PFSK-1 (cell line): ENCODE measurements around the gene FOSB.

Source experiments
- POLR2AphosphoS5 ChIP-seq: IDR thresholded peaks from 2 replicates; pipeline ENCODE4 v1.6.1; 2012; ENCODE audit warnings: low read depth, mild to moderate bottlenecking, control low read depth, low read length, moderate library complexity
- REST ChIP-seq, 2 experiments: IDR thresholded peaks; 2 replicates each; pipeline versions ENCODE4 v1.6.1 to v1.8.0; 2011 to 2012; ENCODE audit warnings: low read depth in 2 of 2, low read length in 2 of 2, control low read depth in 1 of 2, inconsistent platforms in 1 of 2, mild to moderate bottlenecking in 1 of 2, moderate library complexity in 1 of 2; ENCODE audit not compliant: insufficient read depth in 1 of 2
- SIN3A ChIP-seq: IDR thresholded peaks from 2 replicates; pipeline ENCODE4 v1.6.1; 2012; ENCODE audit warnings: mild to moderate bottlenecking, low read length, moderate library complexity, borderline replicate concordance; ENCODE audit not compliant: insufficient read depth
- TAF1 ChIP-seq: IDR thresholded peaks from 2 replicates; pipeline ENCODE4 v1.6.1; 2012; ENCODE audit warnings: low read length, control low read depth, borderline replicate concordance; ENCODE audit not compliant: insufficient read depth

- TF ChIP-seq REST (IDR thresholded peaks at IDR 0.05; ENCODE audit: insufficient read depth in 1 of 2, low read depth in 2 of 2, low read length in 2 of 2) = no peak
- no peak for TF ChIP-seq POLR2AphosphoS5
- no peak for TF ChIP-seq SIN3A
- TF ChIP-seq TAF1 = no peak
Measured at GRCh38 chr19:45463241-45463640, 4.6 kb upstream of the FOSB start.
